H1 (cell line): ENCODE measurements around the gene SLC35F1. TPM values are rescaled to one million over a fixed set of nuclear protein-coding genes. Genes with fewer than 3 reads are reported as not detected.

Experiments
- CTCF ChIA-PET: fragments of 300-600 bp; sonication (Branson Sonifier 250); formaldehyde crosslinking; loops from one replicate; lab custom pipeline; 2021; ENCODE audit not compliant: partially characterized antibody; lab: Charles Lee
- POLR2A ChIA-PET: fragments of 300-600 bp; sonication (Branson Sonifier 250); formaldehyde crosslinking; loops from one replicate; lab custom pipeline; 2021; ENCODE audit warnings: inconsistent platforms; ENCODE audit not compliant: partially characterized antibody; lab: Charles Lee
- DNase-seq, 2 experiments: peaks; one replicate each; pipeline versions ENCODE4 v3.0.0 to v3.0.0-alpha.2; 2010 to 2022; ENCODE audit warnings: low spot score in 2 of 2, low read depth in 1 of 2, mixed read lengths in 1 of 2
- FAIRE-seq: peaks from 2 replicates; lab custom pipeline; 2011; peaks lifted over from hg19 to GRCh38; lab: Jason Lieb, UNC
- H2AFZ ChIP-seq: 2 replicates; pipeline ENCODE4 v1.8.1; 2012; ENCODE audit warnings: low read length, inconsistent platforms
- H2AK5ac ChIP-seq: 2 replicates; pipeline ENCODE4 v1.6.1; 2013; ENCODE audit warnings: low read depth, low read length
- H2BK120ac ChIP-seq: replicated peaks from 2 replicates; pipeline ENCODE3; 2013; ENCODE audit warnings: low read depth, low read length, inconsistent platforms
- H2BK12ac ChIP-seq: 2 replicates; pipeline ENCODE4 v1.6.1; 2013; ENCODE audit warnings: low read depth, low read length
- H2BK15ac ChIP-seq: 2 replicates; pipeline ENCODE4 v1.6.1; 2013; ENCODE audit warnings: low read length
- H2BK20ac ChIP-seq: 2 replicates; pipeline ENCODE4 v1.6.1; 2013; ENCODE audit warnings: low read length
- H2BK5ac ChIP-seq: 2 replicates; pipeline ENCODE4 v1.6.1; 2013; ENCODE audit warnings: low read depth, low read length
- H3K14ac ChIP-seq: 2 replicates; pipeline ENCODE4 v1.6.1; 2013; ENCODE audit warnings: inconsistent platforms; ENCODE audit not compliant: insufficient read length
- H3K18ac ChIP-seq: 2 replicates; pipeline ENCODE4 v1.6.1; 2013; ENCODE audit warnings: low read length; ENCODE audit errors: extremely low read depth
- H3K23ac ChIP-seq: 2 replicates; pipeline ENCODE4 v1.6.1; 2013; ENCODE audit warnings: inconsistent platforms; ENCODE audit not compliant: insufficient read length
- H3K23me2 ChIP-seq: 2 replicates; pipeline ENCODE4 v1.6.1; 2013; ENCODE audit warnings: low read depth, low read length
- H3K27ac ChIP-seq: 2 replicates; pipeline ENCODE4 v1.6.1; 2011; ENCODE audit warnings: low read depth, low read length, inconsistent platforms
- H3K27me3 ChIP-seq, 4 experiments: replicated peaks in 1 of 4; 1 replicate in 1 of 4; 2 replicates in 3 of 4; pipeline versions ENCODE4 v1.6.1 to v1.8.1; 2011 to 2013; ENCODE audit warnings: low read length in 3 of 4, mild to moderate bottlenecking in 3 of 4, inconsistent platforms in 2 of 4, mixed read lengths in 2 of 4, moderate library complexity in 1 of 4; ENCODE audit not compliant: control insufficient read depth in 3 of 4, insufficient read depth in 3 of 4; ENCODE audit errors: extremely low read depth in 1 of 4
- H3K36me3 ChIP-seq, 4 experiments: 2 replicates each; pipeline versions ENCODE4 v1.6.1 to v1.8.1; 2011 to 2013; ENCODE audit warnings: mild to moderate bottlenecking in 4 of 4, low read length in 3 of 4, moderate library complexity in 2 of 4, control low read depth in 1 of 4, inconsistent platforms in 1 of 4; ENCODE audit not compliant: insufficient read depth in 4 of 4, control insufficient read depth in 2 of 4
- H3K4ac ChIP-seq: replicated peaks from 2 replicates; pipeline ENCODE3; 2013; ENCODE audit warnings: low read length, low read depth, mixed read lengths, inconsistent platforms; ENCODE audit not compliant: insufficient read length
- H3K4me1 ChIP-seq, 4 experiments: replicated peaks in 1 of 4; 1 replicate in 1 of 4; 2 replicates in 3 of 4; pipeline versions ENCODE4 v1.6.1 to v1.8.1; 2011 to 2013; ENCODE audit warnings: low read length in 3 of 4, inconsistent platforms in 2 of 4, mixed read lengths in 1 of 4; ENCODE audit not compliant: insufficient read depth in 4 of 4, control insufficient read depth in 3 of 4
- H3K4me2 ChIP-seq, 2 experiments: 2 replicates each; pipeline versions ENCODE4 v1.6.1 to v1.8.1; 2011 to 2013; ENCODE audit warnings: low read depth in 2 of 2, low read length in 2 of 2, control low read depth in 1 of 2, inconsistent platforms in 1 of 2, mild to moderate bottlenecking in 1 of 2; ENCODE audit not compliant: insufficient read depth in 1 of 2
- H3K4me3 ChIP-seq, 4 experiments: fragments of 200-600, 300-600 bp in 1 of 4; sonication (generic), shearing (Covaris generic), sonication (Bioruptor Twin) in 1 of 4; 2 replicates each; pipeline versions ENCODE4 v1.5.1 to v1.8.1; 2011 to 2016; ENCODE audit warnings: low read length in 4 of 4, low read depth in 3 of 4, control low read depth in 2 of 4, inconsistent platforms in 2 of 4, mild to moderate bottlenecking in 2 of 4, mixed read lengths in 1 of 4, moderate library complexity in 1 of 4; ENCODE audit not compliant: insufficient read depth in 2 of 4; ENCODE audit errors: extremely low read depth in 1 of 4
- H3K56ac ChIP-seq: replicated peaks from 2 replicates; pipeline ENCODE3; 2013; ENCODE audit warnings: low read depth, mild to moderate bottlenecking, mixed read lengths, low read length, inconsistent platforms; ENCODE audit not compliant: insufficient read length
- H3K79me1 ChIP-seq: 2 replicates; pipeline ENCODE4 v1.6.1; 2013; ENCODE audit warnings: low read depth, low read length, control low read depth
- H3K79me2 ChIP-seq, 2 experiments: 2 replicates each; pipeline versions ENCODE4 v1.6.1 to v1.8.1; 2012 to 2013; ENCODE audit warnings: low read length in 2 of 2, mild to moderate bottlenecking in 2 of 2, inconsistent platforms in 1 of 2; ENCODE audit not compliant: insufficient read depth in 2 of 2, control insufficient read depth in 1 of 2
- H3K9ac ChIP-seq, 4 experiments: replicated peaks in 1 of 4; 1 replicate in 1 of 4; 2 replicates in 3 of 4; pipeline versions ENCODE4 v1.6.1 to v1.8.1; 2011 to 2013; ENCODE audit warnings: low read depth in 3 of 4, low read length in 3 of 4, control low read depth in 2 of 4, mild to moderate bottlenecking in 2 of 4, moderate library complexity in 2 of 4, inconsistent platforms in 1 of 4; ENCODE audit errors: extremely low read depth in 1 of 4
- H3K9me3 ChIP-seq, 2 experiments: 2 replicates each; pipeline versions ENCODE4 v1.6.1 to v1.8.1; 2012 to 2013; ENCODE audit warnings: mild to moderate bottlenecking in 2 of 2, moderate library complexity in 2 of 2, control low read depth in 1 of 2, inconsistent platforms in 1 of 2, low read depth in 1 of 2, low read length in 1 of 2, mixed read lengths in 1 of 2; ENCODE audit not compliant: insufficient read depth in 2 of 2
- H4K20me1 ChIP-seq, 2 experiments: replicated peaks in 1 of 2; 2 replicates each; pipeline versions ENCODE3 to v1.8.1; 2011 to 2013; ENCODE audit warnings: inconsistent platforms in 2 of 2, low read length in 2 of 2, mild to moderate bottlenecking in 1 of 2; ENCODE audit not compliant: insufficient read depth in 2 of 2, control insufficient read depth in 1 of 2
- H4K5ac ChIP-seq: 2 replicates; pipeline ENCODE4 v1.6.1; 2013; ENCODE audit warnings: low read length, low read depth, mixed read lengths, inconsistent platforms; ENCODE audit not compliant: insufficient read length
- H4K8ac ChIP-seq: 2 replicates; pipeline ENCODE4 v1.8.0; 2013; ENCODE audit warnings: mild to moderate bottlenecking, moderate library complexity, low read length, inconsistent platforms; ENCODE audit not compliant: insufficient read depth; ENCODE audit errors: extremely low read depth
- H4K91ac ChIP-seq: replicated peaks from 2 replicates; pipeline ENCODE3; 2013; ENCODE audit warnings: low read length, mixed read lengths, inconsistent platforms; ENCODE audit not compliant: insufficient read length
- CTCF ChIP-seq, 3 experiments: IDR thresholded peaks; 1 replicate in 2 of 3; 2 replicates in 1 of 3; pipeline versions ENCODE4 v1.5.1 to v1.6.1; 2011; ENCODE audit warnings: low read length in 3 of 3, mild to moderate bottlenecking in 3 of 3, inconsistent platforms in 2 of 3, low read depth in 1 of 3, moderate library complexity in 1 of 3; ENCODE audit not compliant: insufficient read depth in 1 of 3; ENCODE audit errors: control extremely low read depth in 1 of 3
- RAD21 ChIP-seq, 2 experiments: IDR thresholded peaks in 1 of 2; conservative IDR thresholded peaks in 1 of 2; 2 replicates each; pipeline ENCODE4 v1.6.1; 2011; ENCODE audit warnings: low read depth in 2 of 2, low read length in 2 of 2, improper control_type of control experiment in 1 of 2, inconsistent platforms in 1 of 2, mild to moderate bottlenecking in 1 of 2, moderate library complexity in 1 of 2
- SIRT6 ChIP-seq: IDR thresholded peaks from one replicate; pipeline ENCODE4 v1.7.1; 2012; ENCODE audit warnings: low read length, inconsistent platforms
- SUZ12 ChIP-seq: fragments of 200-600 bp; sonication (generic); IDR thresholded peaks from 2 replicates; pipeline ENCODE4 v1.6.1; 2012; ENCODE audit warnings: mild to moderate bottlenecking, inconsistent platforms, low read length, moderate library complexity, mixed read lengths
- WGBS, 2 experiments: shearing (Covaris generic) in 1 of 2; methylation state at CpG; one replicate each; pipeline versions ENCODE4 v1.1.6 to v1.1.7; 2013 to 2015; ENCODE audit warnings: low lambda C conversion rate in 2 of 2, mixed read lengths in 2 of 2, inconsistent platforms in 1 of 2, low coverage in 1 of 2, missing lambda C conversion rate in 1 of 2; ENCODE audit not compliant: insufficient replicate concordance in 2 of 2, insufficient coverage in 1 of 2, insufficient read length in 1 of 2; ENCODE audit errors: extremely low coverage in 1 of 2, missing lambda C conversion rate in 1 of 2; 5-methylcytosine and 5-hydroxymethylcytosine counted together
- polyA plus RNA-seq, 7 experiments: library from polyadenylated mRNA; depleted of rRNA in 3 of 7; stranded (reverse) in 5 of 7; unstranded in 2 of 7; fragments of >200 nt in 5 of 7; fragments of 200-250 nt in 2 of 7; gene quantifications; 1 replicate in 5 of 7; 2 replicates in 1 of 7; 4 replicates in 1 of 7; pipeline versions ENCODE4 v1.2.1 to v1.2.3, GENCODE V29; 2011 to 2013; ENCODE audit warnings: missing spikeins in 2 of 7, mixed read lengths in 2 of 7
- total RNA-seq: library from RNA; stranded (reverse); fragmentation: NEBNext Ultra II Directional; extraction: Animal tissue kit (Norgen Biotek cat#: 25700); gene quantifications from 2 replicates; pipeline ENCODE4 v1.2.1, GENCODE V29; 2021

Gene SLC35F1
- total and polyA plus RNA-seq, 2 of the 8 experiments (the other 6 are each of a cell fraction or from before 2014, with no cell fraction given): 7.0 to 10.0 TPM

GRCh38 chr6:118284736-118285360 lies 377.8 kb downstream of the SLC35F1 start:
- WGBS, 2 experiments: 73% methylated on average over 5 of the region's 5 CpGs; no CpG with 5 or more reads in 1 of the 2 experiments
- no peaks in the 10 kb centered on the region for H3K23me2 ChIP-seq
- no peaks in the 10 kb centered on the region for H3K9me3 ChIP-seq
- DNase-seq: no peak
- no peak overlapping the region for H2BK12ac ChIP-seq
- H2AK5ac ChIP-seq: no peak overlapping the region
- TF ChIP-seq SIRT6: no peak
- TF ChIP-seq RAD21 (IDR thresholded peaks at IDR 0.05 in 1 of 2, conservative IDR thresholded peaks at IDR 0.05 in 1 of 2; ENCODE audit: low read depth in 2 of 2, low read length in 2 of 2): peak; percentile 55 to 66; a peak in 3 of 4 replicates
- TF ChIP-seq SUZ12: no peak
- peak in 2 of 3 experiments; percentile 8 to 39; a peak in 3 of 4 replicates for TF ChIP-seq CTCF (IDR thresholded peaks at IDR 0.05; ENCODE audit: control extremely low read depth in 1 of 3, insufficient read depth in 1 of 3, low read depth in 1 of 3, low read length in 3 of 3)
- ChIA-PET POLR2A (no interaction called here), CTCF (interaction anchor here (0.7 to 6.5 kb wide), 44 partner anchors 10 to 508 kb away, joined by 3 to 52 read pairs (median 4); partner anchors contain the start of gene PLN)
- H2BK20ac ChIP-seq: no peak overlapping the region
- no peak overlapping the region for H2AFZ ChIP-seq
- H3K18ac ChIP-seq: no peak overlapping the region
- no peak overlapping the region for H2BK120ac ChIP-seq
- no peaks in the 10 kb centered on the region for H3K79me1 ChIP-seq
- H3K4ac ChIP-seq: no peak overlapping the region
- no peak overlapping the region for H3K23ac ChIP-seq
- no peak overlapping the region for H3K4me2 ChIP-seq
- H4K20me1 ChIP-seq: no peaks in the 10 kb centered on the region
- no peak overlapping the region for H3K56ac ChIP-seq
- H3K4me1 ChIP-seq: peaks cover 0 to 12% (median 5%) of the 10 kb centered on the region in 4 experiments; a peak in 4 of 7 replicates
- no peak overlapping the region for H2BK15ac ChIP-seq
- H3K9ac ChIP-seq: no peak overlapping the region
- H3K36me3 ChIP-seq: no peaks in the 10 kb centered on the region
- FAIRE-seq: no peak
- H4K8ac ChIP-seq: no peak overlapping the region
- no peak overlapping the region for H4K91ac ChIP-seq
- H3K27me3 ChIP-seq: no peaks in the 10 kb centered on the region
- no peak overlapping the region for H3K14ac ChIP-seq
- no peak overlapping the region for H3K4me3 ChIP-seq
- no peak overlapping the region for H2BK5ac ChIP-seq
- no peaks in the 10 kb centered on the region for H3K79me2 ChIP-seq
- H4K5ac ChIP-seq: no peak overlapping the region
- 0 out of 2 replicates have a peak overlapping the region, but pooled peaks have one; percentile 4 for H3K27ac ChIP-seq
